Esophagus muscularis mucosa (tissue), 4 donors: ENCODE results near the gene B4GALT5.
A peak's percentile ranks its signal among the peaks of the same experiment; 100 is the strongest.

Experiments
- CTCF ChIP-seq, 3 experiments: fragments of 200-600 bp in 2 of 3; fragments of 450-650 bp in 1 of 3; sonication (generic) in 2 of 3; IDR thresholded peaks; one replicate each; pipeline ENCODE4 v1.5.1; 2017 to 2019; ENCODE audit warnings: antibody characterized with exemption in 3 of 3, mild to moderate bottlenecking in 2 of 3, moderate library complexity in 1 of 3
- EP300 ChIP-seq: sonication (generic); formaldehyde crosslinking; IDR thresholded peaks from one replicate; pipeline ENCODE4 v1.6.1; 2017; ENCODE audit warnings: antibody characterized with exemption
- POLR2A ChIP-seq: fragments of 450-650 bp; IDR thresholded peaks from one replicate; pipeline ENCODE4 v1.6.1; 2017; ENCODE audit warnings: antibody characterized with exemption, moderate library complexity, mild to moderate bottlenecking, low read depth
- POLR2AphosphoS5 ChIP-seq, 2 donors: sonication (generic); formaldehyde crosslinking; IDR thresholded peaks; one replicate each; pipeline ENCODE4 v1.6.1; 2017; ENCODE audit warnings: antibody characterized with exemption in 2 of 2

- TF ChIP-seq POLR2AphosphoS5 (IDR thresholded peaks at IDR 0.05) = peak in 1 of 2 donors; percentile 34
- TF ChIP-seq EP300 = no peak
- peak in 2 of 3 experiments; percentile 98 to 99 for TF ChIP-seq CTCF (IDR thresholded peaks at IDR 0.05)
- TF ChIP-seq POLR2A = no peak
These were observed 102.8 kb downstream of the B4GALT5 start for GRCh38 chr20:49610691-49611538.
